Measurements from ENCODE around the gene ADK.
A peak's percentile ranks its signal among the peaks of the same experiment; 100 is the strongest.
"Not testable (repeated sequence)": the region's sequence is repeated elsewhere in the genome, so short reads cannot be mapped to it uniquely, and the experiment has no call there.

The ADK gene

DNA sequence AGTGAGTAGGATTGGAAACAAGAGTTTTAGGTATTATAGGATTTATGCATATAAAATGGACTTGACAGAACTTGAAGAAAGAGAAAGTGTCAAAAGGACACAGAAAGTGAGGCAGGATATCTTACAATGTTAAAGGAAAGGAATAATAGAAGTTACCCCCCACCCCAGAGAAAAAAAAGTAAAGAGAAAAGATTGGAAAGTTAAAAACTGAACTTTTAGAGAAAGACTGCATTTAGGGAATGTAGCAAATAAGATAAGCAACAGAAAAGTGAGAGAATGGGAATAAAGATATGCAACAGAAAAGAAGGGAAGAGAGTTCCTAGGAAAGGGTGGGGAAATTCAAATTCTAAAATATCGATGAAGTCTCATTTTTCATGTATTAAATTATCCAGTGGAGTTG lies 424.9 kb downstream of the ADK start:
- DNase-seq: no peak

DNA sequence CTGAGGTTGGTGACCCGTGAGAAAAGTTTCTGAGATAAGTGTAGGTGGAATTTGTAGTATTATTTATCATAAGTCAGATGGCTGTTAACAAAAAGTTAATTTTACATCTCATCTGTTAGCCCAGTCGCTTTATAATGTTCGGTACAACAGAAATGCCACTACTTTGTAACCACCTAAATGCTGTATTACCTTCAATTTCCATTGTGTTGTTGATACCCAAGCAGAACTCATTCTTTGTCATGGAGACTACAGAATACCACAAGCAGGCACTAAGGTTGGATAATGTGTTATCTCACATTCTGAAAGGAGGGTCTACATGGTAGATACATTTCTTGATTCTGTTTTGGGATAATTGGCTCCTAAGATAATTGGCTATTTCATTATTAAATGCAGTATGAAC lies 425.6 kb downstream of the ADK start:
- no peak for DNase-seq

DNA sequence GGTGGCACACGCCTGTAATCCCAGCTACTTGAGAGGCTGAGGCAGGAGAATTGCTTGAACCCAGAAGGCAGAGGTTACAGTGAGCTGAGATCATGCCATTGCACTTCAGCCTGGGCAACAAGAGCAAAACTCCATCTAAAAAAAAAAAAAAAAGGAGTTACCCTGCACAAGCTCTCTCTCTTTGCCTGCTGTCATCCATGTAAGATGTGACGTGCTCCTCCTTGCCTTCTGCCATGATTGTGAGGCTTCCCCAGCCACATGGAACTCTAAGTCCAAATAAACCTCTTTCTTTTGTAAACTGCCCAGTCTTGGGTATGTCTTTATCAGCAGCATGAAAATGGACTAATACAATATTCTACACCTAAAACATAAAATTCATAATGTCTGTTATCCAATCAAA lies 429.4 kb downstream of the ADK start:
- not testable (repeated sequence) for DNase-seq

DNA sequence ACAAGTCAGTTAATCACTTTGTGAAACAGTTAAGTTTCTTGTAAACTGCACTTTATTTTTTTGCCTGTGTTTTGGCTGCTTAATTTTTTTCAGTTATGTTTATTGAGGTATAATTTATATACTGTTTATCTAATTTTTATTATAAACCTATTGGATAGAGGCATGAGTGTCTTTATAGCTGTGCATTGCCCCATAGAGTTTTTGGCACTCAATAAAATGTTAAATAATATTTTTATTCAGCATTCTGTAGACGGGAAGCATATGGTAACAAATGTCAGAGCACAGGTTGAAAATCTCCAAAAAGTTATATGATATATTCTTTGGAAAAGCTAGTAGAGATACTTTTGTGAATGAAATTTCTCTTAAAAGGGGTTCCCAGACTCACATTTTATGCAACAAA lies 431.5 kb downstream of the ADK start:
- no peak for DNase-seq

DNA sequence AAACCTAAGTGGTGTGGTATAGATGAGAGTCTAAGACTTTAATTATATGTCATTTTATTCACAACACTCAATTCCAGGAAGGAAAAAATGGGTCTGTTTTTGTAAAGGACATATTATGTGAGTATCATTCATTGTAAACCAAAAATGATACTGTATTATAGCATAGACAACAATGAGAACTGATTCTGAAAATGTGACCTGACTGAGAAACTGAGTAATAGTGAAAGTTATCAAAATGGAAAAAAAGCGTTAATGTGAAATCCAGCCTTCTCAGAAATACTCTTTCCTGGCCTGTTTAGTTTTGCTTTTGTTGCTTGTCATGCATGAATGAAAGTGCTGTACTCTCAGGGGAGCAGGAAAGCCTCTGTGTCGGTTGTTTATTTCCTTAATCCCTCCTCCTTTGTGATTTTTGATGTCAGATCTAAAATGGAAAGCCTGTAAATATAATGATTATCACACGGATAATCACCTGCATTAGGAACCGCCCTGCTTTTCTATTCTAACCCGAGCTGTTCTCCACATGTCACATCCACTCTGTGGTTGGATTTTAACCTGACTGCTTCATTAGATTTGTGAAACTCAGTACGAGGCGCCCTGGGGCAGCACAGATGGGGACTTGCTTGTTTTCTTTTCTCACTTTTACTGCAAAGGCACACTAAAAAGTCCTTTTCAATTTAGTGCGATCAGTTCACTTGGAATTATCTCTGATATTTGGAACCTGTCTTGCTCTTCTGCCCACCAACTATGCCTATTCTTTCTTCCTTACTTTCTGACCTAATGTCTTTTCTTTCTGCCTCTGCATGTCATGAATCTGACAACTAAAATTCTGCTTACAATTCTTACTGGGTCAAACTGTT lies 434.4 kb downstream of the ADK start:
- no peak for DNase-seq

DNA sequence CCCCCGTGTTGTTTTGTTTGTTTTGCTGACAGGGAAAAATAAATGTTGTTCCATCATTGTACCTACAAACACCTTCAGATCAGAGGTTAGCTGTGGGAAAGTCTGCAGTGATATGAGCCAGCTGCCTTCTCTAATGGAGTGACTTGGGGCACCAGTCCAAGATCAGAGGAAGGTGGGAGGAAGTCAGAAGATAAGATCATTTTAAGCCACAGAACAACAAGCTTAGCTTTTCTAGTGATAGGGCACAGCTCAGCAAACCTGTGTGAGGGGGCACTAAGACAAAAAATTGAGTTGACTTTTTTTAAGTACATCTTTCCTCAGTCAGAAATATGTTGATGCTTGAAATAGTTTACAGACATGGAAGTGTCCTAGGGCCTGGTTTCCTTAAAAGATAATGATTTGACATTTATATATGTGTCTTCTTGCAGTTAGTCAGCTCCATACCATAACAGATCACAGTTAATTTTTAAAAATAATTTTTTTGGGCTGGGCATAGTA lies 435.1 kb downstream of the ADK start:
- no peak for DNase-seq

DNA sequence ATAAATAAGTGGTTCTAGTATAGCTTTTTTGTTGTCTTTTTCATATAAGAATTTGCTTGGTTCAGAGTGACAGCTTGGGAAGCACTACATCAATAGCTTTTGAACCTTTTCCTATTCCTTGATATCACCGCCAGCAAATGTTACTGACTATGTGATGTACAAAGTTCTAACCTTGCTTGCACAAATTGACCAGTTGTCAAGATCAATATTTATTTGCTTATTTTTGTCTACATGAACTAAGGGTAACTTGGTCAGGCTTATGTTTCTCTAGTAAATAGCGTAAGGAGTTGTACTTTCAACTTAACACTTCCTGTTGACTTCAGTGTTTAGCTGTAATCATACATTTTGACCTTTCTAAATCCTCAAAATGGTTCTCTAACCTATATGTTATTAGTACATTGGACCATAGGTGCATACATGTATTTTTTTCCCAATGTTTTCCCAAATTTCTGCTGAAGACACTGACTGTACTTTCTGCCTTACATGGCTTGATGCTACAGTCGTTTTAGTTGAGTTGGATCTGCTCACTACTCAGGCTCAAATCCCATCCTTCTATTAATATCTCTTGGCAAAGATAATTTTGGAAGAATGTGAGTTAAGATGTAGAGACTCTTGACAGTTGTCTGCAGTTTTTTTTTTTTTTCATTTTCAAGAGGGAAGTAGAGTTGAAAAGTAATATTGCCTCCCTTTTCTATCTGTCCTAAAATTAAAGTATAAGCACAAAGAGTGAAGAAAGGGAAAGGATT lies 436.3 kb downstream of the ADK start:
- no peak for DNase-seq

DNA sequence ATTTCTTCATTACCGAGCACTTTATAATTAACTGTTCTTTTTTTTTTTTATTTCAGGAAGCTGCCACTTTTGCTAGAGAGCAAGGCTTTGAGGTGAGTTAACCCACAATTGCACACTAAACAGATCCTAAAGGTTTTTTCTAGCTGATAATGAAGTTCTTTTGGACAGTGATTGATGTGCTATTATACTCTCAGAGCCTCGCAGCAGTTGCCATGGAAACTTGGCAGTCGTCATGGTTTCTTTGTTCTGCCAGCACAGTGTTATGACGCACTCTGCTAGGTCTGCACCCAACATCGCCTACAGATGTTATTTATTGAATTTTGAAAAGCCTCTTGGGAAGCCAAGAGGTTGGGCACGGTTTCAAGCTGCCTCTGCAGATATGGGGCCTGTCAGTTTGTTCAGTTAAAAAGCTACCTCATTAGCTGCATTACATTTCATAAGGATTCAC lies 438.2 kb downstream of the ADK start:
- DNase-seq: peak; percentile 87 to 91

DNA sequence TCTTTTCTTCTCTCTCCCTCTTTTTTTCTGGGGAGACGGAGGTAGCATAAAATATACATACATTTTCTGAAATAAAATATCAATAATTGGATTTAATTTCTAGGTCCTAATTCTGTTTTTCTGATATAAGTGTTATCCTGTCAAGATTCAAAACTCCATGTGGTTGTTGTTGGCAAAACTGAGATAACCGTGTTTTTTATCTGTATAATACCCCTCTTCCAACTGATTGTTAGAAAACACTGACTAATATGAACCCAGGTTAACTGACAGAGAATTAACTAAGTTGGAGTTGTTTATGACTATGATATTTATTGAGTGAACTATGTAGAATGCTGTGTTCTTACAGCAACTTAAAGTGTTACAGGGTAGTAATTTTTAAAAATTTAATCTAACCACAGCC lies 438.8 kb downstream of the ADK start:
- no peak for DNase-seq

DNA sequence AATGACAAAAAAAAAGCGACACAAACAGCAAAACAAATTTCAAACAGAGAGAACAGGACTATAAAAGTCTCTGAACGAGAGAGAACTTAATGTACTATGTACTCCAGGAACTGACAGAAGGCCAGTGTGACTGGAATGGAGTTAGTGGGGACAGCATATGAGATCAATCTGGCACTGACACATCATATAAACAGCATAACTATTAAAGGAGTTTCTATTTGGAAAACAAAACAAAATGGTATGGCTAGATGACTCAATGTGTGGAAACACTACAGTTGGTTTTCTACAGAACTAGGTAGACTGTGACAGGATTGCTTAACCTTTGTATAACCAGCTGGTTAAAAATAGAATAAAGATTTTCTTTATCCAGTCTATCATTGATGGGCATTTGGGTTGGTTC lies 442.4 kb downstream of the ADK start:
- no peak for DNase-seq

DNA sequence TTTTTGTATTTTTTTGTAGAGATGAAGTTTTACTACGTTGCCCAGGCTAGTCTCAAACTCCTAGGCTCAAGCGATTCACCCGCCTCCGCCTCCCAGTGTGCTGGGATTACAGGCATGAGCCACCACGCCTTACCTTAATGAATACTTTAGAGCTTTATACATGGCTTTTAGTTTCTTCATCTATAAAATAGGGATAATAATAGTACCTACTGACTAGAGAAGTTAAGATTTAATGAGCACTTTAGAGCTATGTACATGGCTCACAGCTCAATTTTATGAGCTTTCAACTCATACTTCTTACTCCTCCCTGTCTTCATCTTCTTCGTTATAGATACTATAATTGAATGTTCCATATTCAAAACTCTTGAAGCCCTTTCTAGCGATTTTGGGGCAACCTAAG lies 445.7 kb downstream of the ADK start:
- no peak for DNase-seq

DNA sequence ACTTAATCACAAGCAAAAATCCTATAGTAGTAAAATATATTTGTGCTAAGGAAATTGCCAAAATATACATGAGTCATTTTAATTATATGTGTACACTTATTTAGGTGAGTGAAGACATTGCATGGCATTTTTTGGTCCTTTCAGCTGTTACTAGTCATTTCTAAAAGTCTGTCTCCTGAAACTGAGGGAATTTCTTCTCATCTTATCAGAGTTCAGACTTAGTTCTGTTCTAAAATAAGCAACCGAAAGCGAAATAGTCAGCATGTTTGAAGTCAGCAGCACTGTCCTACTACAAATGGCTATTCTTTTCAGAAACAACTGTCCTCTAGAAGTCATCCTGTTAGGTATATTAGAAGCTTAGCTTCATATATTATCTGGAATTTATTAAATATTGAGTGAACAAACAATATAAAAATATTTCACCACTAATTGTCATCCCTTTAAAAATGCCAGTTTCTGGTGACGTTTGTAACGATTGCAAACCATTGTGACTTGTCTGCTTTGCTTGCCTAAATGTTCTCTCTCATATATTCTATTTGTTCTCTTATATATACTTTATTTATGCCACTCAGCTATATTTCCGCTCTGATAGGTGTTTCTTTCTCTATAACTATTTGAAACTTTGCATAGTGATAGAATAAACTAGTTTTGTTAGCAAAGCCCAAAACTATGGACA lies 448.0 kb downstream of the ADK start:
- no peak for DNase-seq

DNA sequence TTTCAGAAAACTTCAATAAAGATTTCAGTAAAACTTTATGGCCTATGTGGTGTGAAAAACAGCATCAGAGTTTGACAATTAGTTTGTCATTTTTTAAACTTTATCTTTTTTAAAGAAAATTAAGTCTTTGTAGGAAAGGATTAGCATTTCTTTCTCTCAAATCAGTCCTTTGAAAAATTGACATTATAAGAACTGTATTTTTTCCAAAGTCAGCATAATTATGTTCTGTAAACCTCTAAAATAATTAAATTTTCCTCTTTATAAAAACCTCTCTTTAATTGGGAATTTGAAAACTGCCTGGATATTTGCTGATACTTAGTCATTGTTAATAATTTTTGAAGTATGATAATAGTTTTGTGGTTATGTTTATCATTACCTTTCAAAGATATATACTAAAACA lies 448.7 kb downstream of the ADK start:
- no peak for DNase-seq

DNA sequence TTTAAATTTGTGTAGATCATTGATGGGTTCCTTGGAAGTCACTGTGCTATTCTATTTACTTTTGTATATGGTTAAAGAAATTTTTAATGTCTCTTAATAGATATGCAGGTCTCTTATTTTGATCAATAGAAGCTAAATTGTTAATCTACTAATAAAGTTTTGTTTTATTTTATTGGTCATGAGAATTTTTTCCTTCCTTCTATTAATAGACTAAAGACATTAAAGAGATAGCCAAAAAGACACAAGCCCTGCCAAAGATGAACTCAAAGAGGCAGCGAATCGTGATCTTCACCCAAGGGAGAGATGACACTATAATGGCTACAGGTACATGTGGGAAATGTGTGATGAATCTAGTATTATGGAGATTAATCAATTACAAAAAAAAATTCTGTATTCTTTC lies 449.1 kb downstream of the ADK start:
- no peak for DNase-seq

DNA sequence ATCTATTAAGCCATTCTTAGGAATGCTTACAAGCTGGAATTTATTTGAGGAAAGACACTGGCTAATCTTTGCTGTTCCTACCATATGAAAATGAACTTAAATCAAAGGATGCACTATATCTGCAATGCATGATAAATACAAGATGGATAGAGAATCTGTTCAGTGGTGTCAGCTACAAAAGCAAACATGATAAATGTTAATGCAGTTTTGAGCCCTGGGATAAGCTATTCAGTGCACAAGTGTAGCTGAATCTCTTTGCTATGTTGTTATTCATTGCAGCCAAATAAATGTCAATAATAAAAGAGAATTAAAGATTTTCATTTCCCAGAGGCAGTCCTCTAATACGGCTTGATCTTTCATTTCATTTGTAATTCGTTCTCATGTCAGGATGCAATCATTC lies 451.6 kb downstream of the ADK start:
- DNase-seq: no peak

DNA sequence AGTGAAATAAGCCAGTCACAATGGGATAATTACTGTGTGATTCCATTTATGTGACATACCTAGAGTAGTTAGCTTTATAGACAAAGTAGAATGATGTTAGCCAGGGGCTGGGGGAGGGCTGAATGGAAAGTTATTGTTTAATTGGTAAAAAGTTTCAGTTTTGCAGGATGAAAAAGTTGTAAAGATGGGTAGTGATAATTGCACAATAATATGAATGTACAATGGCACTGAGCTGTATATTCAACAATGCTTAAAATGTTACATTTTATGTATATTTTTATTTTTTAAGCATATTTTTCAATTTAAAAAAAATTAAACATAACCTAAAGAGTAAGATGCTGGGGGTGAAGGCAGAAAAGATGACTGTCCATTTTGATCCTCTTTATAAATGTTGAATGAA lies 459.3 kb downstream of the ADK start:
- DNase-seq: no peak

DNA sequence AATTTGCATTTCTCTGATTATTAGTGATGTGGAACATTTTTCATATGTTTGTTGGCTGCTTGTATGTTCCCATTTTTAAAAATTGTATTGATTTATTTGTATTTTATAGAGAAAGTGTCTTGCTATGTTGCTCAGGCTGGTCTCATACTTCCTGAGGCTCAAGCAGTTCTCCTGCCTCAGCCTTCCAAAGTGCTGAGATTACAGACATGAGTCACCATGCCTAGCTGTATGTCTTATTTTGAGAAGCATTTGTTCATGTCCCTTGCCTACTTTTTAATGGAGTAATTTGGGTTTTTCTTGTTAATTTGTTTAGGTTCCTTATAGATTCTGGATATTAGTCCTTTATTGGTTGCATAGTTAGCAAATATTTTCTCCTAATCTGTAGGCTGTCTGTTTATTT lies 461.2 kb downstream of the ADK start:
- DNase-seq: no peak

DNA sequence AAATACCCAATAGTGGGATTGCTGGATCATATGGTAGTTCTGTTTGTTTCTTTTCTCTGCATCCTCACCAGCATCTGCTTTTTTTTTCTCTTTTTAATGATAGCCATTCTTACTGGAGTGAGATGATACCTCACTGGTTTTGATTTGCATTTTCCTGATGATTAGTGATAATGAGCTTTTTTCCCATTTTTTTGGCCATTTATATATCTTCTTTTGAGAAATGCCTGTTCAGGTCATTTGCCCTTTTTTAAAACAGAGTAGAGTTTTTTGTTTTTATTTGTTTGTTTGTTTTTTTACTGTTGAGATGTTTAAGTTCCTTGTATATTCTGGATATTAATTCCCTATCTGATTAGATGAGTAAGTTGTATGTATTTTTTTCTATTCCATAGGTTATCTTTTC lies 469.6 kb downstream of the ADK start:
- DNase-seq: no peak

DNA sequence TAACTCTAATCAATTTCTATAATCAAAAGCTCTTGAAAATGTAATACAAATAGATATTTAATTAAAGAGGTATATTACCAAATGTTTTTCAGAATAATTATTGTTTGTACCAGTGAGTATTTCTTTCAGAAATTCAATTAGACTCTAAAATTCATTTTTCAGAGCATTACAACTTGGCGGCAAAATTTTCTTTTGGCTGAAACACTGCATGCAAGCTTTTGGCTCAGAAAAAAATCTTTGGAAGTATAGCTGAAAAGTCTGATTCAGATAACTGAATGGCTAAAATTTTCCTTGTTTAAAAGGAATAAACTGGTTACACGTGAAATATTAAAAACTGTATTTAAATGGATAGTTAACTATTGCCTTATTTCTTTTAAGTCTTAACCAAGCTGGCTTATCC lies 472.8 kb downstream of the ADK start:
- no peak for DNase-seq

DNA sequence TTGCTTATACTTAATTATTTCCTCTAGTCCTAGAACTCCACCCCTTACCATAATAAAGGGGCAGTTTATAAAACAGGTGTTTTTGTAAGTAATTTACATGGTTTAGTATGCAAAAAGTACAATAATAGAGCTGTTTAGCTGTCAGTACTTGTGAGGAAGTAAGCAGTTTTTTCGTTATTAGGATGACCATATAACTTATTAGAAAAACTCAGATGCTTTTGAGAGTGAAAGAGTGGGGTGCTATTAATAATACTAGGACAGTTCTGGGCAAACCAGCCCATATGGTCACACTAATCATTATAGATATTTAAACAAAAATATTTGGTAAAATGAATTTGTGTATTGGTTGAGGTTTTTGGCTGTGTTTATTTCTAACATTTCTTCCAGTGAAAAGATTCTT lies 473.5 kb downstream of the ADK start:
- DNase-seq: no peak

DNA sequence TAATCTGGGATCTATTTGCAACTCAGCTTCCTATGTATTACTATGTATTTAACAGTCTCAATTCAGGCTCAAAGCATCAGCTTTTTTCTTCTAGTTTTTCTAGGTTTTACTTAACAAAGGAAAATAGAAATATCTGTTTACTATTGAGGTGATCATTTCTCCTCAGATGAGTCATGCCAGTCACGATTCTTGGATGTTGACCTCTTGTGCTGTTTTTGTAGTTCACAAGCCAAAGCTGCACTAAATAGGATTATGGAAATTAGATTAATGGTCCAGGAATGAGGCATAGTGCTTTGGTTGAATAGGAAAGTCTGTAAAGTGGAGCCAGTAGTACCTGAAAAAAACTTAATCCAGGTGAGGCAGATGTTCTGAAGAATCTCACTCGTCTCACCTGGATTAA lies 477.1 kb downstream of the ADK start:
- no peak for DNase-seq

DNA sequence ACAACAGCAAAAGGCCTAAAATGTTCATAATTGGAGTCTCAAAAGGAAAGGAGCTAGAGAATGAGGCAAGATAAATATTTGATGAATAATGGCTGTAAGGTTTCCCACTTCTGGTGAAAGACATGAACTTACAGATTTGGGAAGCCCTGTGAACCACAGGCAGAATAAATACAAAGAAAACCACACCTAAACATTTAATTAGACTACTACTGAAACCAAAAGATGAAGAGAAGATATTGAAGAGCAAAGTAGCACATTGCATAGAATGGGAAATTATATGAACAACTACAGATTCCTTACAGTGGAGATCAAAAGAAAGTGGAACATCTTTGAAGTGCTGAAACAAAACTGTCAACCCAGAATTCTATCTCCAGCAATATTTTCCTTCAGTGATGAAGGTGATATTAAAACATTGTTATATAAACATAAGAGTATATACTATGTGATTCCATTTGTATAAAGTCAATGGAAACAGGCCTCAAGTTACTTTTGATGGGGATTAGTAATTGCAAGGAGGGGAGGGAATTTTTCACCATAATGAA lies 484.0 kb downstream of the ADK start:
- no peak for DNase-seq

DNA sequence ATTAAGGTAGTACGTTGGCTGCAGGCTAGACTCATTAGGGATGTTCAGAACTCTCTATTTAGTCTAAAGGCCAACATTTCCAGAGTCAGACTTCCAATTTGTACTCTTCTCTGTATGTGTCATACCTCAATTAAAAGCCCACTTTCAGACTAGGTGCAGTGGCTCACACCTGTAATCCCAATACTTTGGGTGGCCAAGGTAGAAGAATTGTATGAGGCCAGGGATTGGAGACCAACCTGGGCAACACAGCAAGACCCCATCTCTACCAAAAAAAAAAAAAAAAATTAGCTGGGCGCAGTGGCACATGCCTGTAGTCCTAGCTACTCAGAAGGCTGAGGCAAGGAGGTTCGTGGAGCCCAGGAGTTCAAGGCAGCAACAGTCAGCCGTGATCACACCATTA lies 484.6 kb downstream of the ADK start:
- DNase-seq: no peak
